Measurements from ENCODE around the gene WAC. TPM values are rescaled to one million over a fixed set of nuclear protein-coding genes. Genes with fewer than 3 reads are reported as not detected.

WAC gene
- total RNA-seq, 2 donors from 2014 or later, result 78.3 to 135 TPM

- TF ChIP-seq CTCF (IDR thresholded peaks at IDR 0.05), result no peak
- Histone ChIP-seq H3K27me3 (no peaks in the 10 kb centered on the region), H3K9me3 (no peaks in the 10 kb centered on the region), H3K36me3 (no peaks in the 10 kb centered on the region), H3K4me3 (no peak overlapping the region), H3K27ac (no peak overlapping the region), H3K9ac (ENCODE audit: low read depth in 2 of 2, low read length in 2 of 2) (no peak overlapping the region), H3K4me1 (peaks cover 3% of the 10 kb centered on the region)
- intact Hi-C loops (cut with DNase I), result no loop called here
- DNase-seq, result no peak
Observed at GRCh38 chr10:28554952-28555351, 22.0 kb downstream of the WAC start.

- Histone ChIP-seq H3K36me3 (no peaks in the 10 kb centered on the region), H3K4me3 (no peak overlapping the region), H3K4me1 (no peaks in the 10 kb centered on the region), H3K27me3 (no peaks in the 10 kb centered on the region), H3K9ac (ENCODE audit: low read depth in 2 of 2, low read length in 2 of 2) (no peak overlapping the region), H3K27ac (no peak overlapping the region), H3K9me3 (no peaks in the 10 kb centered on the region)
- intact Hi-C loops (cut with DNase I), result no loop called here
- TF ChIP-seq CTCF (IDR thresholded peaks at IDR 0.05), result no peak
- DNase-seq, result no peak
Observed at GRCh38 chr10:28555358-28555757, 22.4 kb downstream of the WAC start.

GRCh38 chr10:28556142-28556541 is 23.2 kb downstream of the WAC start:
- Histone ChIP-seq H3K9ac (ENCODE audit: low read depth in 2 of 2, low read length in 2 of 2) (no peak overlapping the region), H3K27me3 (no peaks in the 10 kb centered on the region), H3K36me3 (no peaks in the 10 kb centered on the region), H3K4me3 (no peak overlapping the region), H3K27ac (no peak overlapping the region), H3K4me1 (no peaks in the 10 kb centered on the region), H3K9me3 (no peaks in the 10 kb centered on the region)
- no peak for TF ChIP-seq CTCF (IDR thresholded peaks at IDR 0.05)
- intact Hi-C loops (cut with DNase I), result no loop called here
- DNase-seq, result no peak

DNA sequence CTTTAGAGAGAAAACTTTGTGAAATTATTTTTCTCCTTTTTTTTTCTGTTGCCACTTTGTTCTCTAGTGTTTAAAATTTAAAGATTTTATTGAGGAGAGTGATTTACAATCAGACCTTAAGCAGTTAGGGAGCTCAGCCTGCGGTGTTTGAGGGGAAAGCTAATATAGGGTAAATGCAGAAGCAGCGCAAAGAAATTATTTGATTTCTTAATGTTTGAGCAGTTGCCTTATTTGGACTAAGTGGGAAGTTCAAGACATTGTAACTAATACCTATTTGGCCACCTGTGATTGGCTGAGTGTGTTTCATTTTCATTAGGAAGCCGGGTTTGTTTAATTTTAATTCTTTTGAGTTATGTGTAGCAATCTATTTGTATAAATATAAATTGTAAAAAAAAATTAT is 25.3 kb downstream of the WAC start:
- Histone ChIP-seq H3K27me3 (no peaks in the 10 kb centered on the region), H3K4me1 (no peaks in the 10 kb centered on the region), H3K36me3 (no peaks in the 10 kb centered on the region), H3K27ac (no peak overlapping the region), H3K9ac (ENCODE audit: low read depth in 2 of 2, low read length in 2 of 2) (no peak overlapping the region), H3K4me3 (no peak overlapping the region), H3K9me3 (no peaks in the 10 kb centered on the region)
- DNase-seq, result no peak
- TF ChIP-seq CTCF (IDR thresholded peaks at IDR 0.05), result no peak
- intact Hi-C loops (cut with DNase I), result no loop called here

DNA sequence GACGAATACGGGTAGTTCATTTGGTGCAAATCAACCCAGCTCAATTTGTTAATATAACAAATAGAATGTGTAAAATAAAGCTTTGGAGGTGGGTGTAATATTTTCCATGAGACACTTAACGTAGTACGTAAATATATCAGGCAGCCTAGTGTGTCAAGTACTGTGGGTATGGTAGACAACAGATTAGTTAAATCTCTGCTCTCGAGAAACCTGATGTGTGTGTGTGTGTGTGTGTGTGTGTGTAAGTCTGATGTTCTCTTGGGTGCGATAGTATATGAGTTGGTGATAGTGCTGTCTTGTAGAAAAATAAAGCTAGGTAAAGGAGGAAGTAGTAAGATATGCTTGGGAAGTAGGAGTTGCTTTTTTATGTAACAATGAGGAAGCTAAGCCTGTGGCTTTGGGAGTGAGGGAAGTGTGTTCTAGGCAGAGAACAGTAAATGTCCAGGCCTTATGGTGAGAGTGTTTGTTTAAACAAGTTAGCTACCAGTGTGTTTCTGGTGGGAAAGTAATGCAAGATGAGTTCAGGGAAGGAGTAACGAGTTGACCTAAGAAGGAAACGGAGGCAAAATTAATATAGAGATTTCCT is 26.1 kb downstream of the WAC start:
- intact Hi-C loops (cut with DNase I), result no loop called here
- Histone ChIP-seq H3K9me3 (no peaks in the 10 kb centered on the region), H3K4me3 (no peak overlapping the region), H3K36me3 (no peaks in the 10 kb centered on the region), H3K9ac (ENCODE audit: low read depth in 2 of 2, low read length in 2 of 2) (peak overlapping the region in 1 of 2 donors; percentile 38), H3K4me1 (no peaks in the 10 kb centered on the region), H3K27ac (peak overlapping the region; percentile 34), H3K27me3 (no peaks in the 10 kb centered on the region)
- no peak for TF ChIP-seq CTCF (IDR thresholded peaks at IDR 0.05)
- DNase-seq, result no peak
